ENCODE data around the gene SBK1. TPM values are rescaled to one million over a fixed set of nuclear protein-coding genes. Genes with fewer than 3 reads are reported as not detected.

Gene SBK1
- total and polyA plus RNA-seq, 2 experiments from 2014 or later = 4.2 to 9.7 TPM

- peak overlapping the region; percentile 81 for H3K4me2 ChIP-seq
- WGBS (ENCODE audit: low lambda C conversion rate, missing lambda C conversion rate) = 90% methylated on average over 6 of the region's 6 CpGs
- H3K4me3 ChIP-seq = peak overlapping the region; percentile 97
- no peak overlapping the region for H3K27ac ChIP-seq
- DNase-seq (ENCODE audit: low spot score) = no peak
- no peaks in the 10 kb centered on the region for H3K4me1 ChIP-seq (ENCODE audit: insufficient read depth)
- H3K9me2 ChIP-seq (replicated peaks; ENCODE audit: insufficient read depth) = no peaks in the 10 kb centered on the region
- H3K79me2 ChIP-seq = peaks cover 28% of the 10 kb centered on the region
- TF ChIP-seq CTCF (IDR thresholded peaks at IDR 0.05; ENCODE audit: poor library complexity) = no peak
- no peak for TF ChIP-seq EZH2phosphoT487 (IDR thresholded peaks at IDR 0.05; ENCODE audit: low read depth, severe bottlenecking, unreplicated experiment)
- no peak for TF ChIP-seq EZH2 (IDR thresholded peaks at IDR 0.05; ENCODE audit: borderline replicate concordance)
- peaks cover 5% of the 10 kb centered on the region for H4K20me1 ChIP-seq (ENCODE audit: insufficient read depth, poor library complexity, severe bottlenecking)
- H2AFZ ChIP-seq = no peak overlapping the region
- H3K27me3 ChIP-seq = no peaks in the 10 kb centered on the region
- H3K9me3 ChIP-seq (ENCODE audit: low read depth) = no peaks in the 10 kb centered on the region
- no peaks in the 10 kb centered on the region for H3K36me3 ChIP-seq (replicated peaks; ENCODE audit: insufficient read depth, low read depth)
Observed at GRCh38 chr16:28294201-28294600, 1.9 kb downstream of the SBK1 start.

- Histone ChIP-seq H3K36me3 (replicated peaks; ENCODE audit: insufficient read depth, low read depth) (no peaks in the 10 kb centered on the region), H3K4me1 (ENCODE audit: insufficient read depth) (no peaks in the 10 kb centered on the region), H3K4me3 (no peak overlapping the region), H3K27me3 (no peaks in the 10 kb centered on the region), H4K20me1 (ENCODE audit: insufficient read depth, poor library complexity, severe bottlenecking) (peaks cover 9% of the 10 kb centered on the region), H3K4me2 (no peak overlapping the region), H3K79me2 (peaks cover 28% of the 10 kb centered on the region), H3K9me3 (ENCODE audit: low read depth) (no peaks in the 10 kb centered on the region), H3K27ac (no peak overlapping the region), H2AFZ (no peak overlapping the region), H3K9me2 (replicated peaks; ENCODE audit: insufficient read depth) (no peaks in the 10 kb centered on the region)
- no peak for DNase-seq (ENCODE audit: low spot score)
- TF ChIP-seq CTCF (IDR thresholded peaks at IDR 0.05; ENCODE audit: poor library complexity) (no peak), EZH2 (IDR thresholded peaks at IDR 0.05; ENCODE audit: borderline replicate concordance) (no peak), EZH2phosphoT487 (IDR thresholded peaks at IDR 0.05; ENCODE audit: low read depth, severe bottlenecking, unreplicated experiment) (no peak)
- 79% methylated on average over 11 of the region's 11 CpGs for WGBS (ENCODE audit: low lambda C conversion rate, missing lambda C conversion rate)
Observed at GRCh38 chr16:28295276-28295675, 3.0 kb downstream of the SBK1 start.

- no peaks in the 10 kb centered on the region for H3K9me2 ChIP-seq (replicated peaks; ENCODE audit: insufficient read depth)
- DNase-seq (ENCODE audit: low spot score) = no peak
- H3K27me3 ChIP-seq = no peaks in the 10 kb centered on the region
- peaks cover 28% of the 10 kb centered on the region for H3K79me2 ChIP-seq
- H3K36me3 ChIP-seq (replicated peaks; ENCODE audit: insufficient read depth, low read depth) = no peaks in the 10 kb centered on the region
- H3K4me2 ChIP-seq = no peak overlapping the region
- H3K9me3 ChIP-seq (ENCODE audit: low read depth) = no peaks in the 10 kb centered on the region
- H3K27ac ChIP-seq = no peak overlapping the region
- H4K20me1 ChIP-seq (ENCODE audit: insufficient read depth, poor library complexity, severe bottlenecking) = peaks cover 9% of the 10 kb centered on the region
- WGBS (ENCODE audit: low lambda C conversion rate, missing lambda C conversion rate) = 75% methylated on average over 2 of the region's 2 CpGs
- no peaks in the 10 kb centered on the region for H3K4me1 ChIP-seq (ENCODE audit: insufficient read depth)
- no peak overlapping the region for H3K4me3 ChIP-seq
- TF ChIP-seq EZH2phosphoT487 (IDR thresholded peaks at IDR 0.05; ENCODE audit: low read depth, severe bottlenecking, unreplicated experiment) = no peak
- no peak for TF ChIP-seq CTCF (IDR thresholded peaks at IDR 0.05; ENCODE audit: poor library complexity)
- TF ChIP-seq EZH2 (IDR thresholded peaks at IDR 0.05; ENCODE audit: borderline replicate concordance) = no peak
- H2AFZ ChIP-seq = no peak overlapping the region
Observed at GRCh38 chr16:28297308-28297707, 5.0 kb downstream of the SBK1 start.
